ENCODE measurements around the gene ARSG.

ARSG gene

GRCh38 chr17:68302666-68303065 lies 11.4 kb downstream of the ARSG start:
- ChIA-PET CTCF (interaction anchor here (1.4 kb wide), 1 partner anchor 134 kb away, joined by 5 read pairs; no protein-coding TSS in a partner anchor), POLR2A (interaction anchor here (1.4 kb wide), 1 partner anchor 12 kb away, joined by 5 read pairs; the partner anchor contains the start of gene SLC16A6)
- no peak overlapping the region for H3K27ac ChIP-seq (ENCODE audit: extremely low read depth, low read depth, low read length)
- no peaks in the 10 kb centered on the region for H3K4me1 ChIP-seq (ENCODE audit: control insufficient read depth, insufficient read depth, low read length)
- no peaks in the 10 kb centered on the region for H3K36me3 ChIP-seq (ENCODE audit: control insufficient read depth in 2 of 2, insufficient read depth in 1 of 2, low read length in 2 of 2)
- H3K9me3 ChIP-seq (ENCODE audit: control insufficient read depth, insufficient read depth, low read depth, low read length), result no peaks in the 10 kb centered on the region
- TF ChIP-seq GLI4 (tag by site-specific recombination; IDR thresholded peaks at IDR 0.05) (no peak), ZNF211 (tag by site-specific recombination; IDR thresholded peaks at IDR 0.05; ENCODE audit: low read depth) (no peak), ZNF501 (tag by site-specific recombination; IDR thresholded peaks at IDR 0.05) (no peak)
- H3K4me3 ChIP-seq (ENCODE audit: low read depth, low read length), result no peak overlapping the region

GRCh38 chr17:68304706-68305105 lies 13.4 kb downstream of the ARSG start:
- no peaks in the 10 kb centered on the region for H3K36me3 ChIP-seq (ENCODE audit: control insufficient read depth in 2 of 2, insufficient read depth in 1 of 2, low read length in 2 of 2)
- no peaks in the 10 kb centered on the region for H3K4me1 ChIP-seq (ENCODE audit: control insufficient read depth, insufficient read depth, low read length)
- H3K9me3 ChIP-seq (ENCODE audit: control insufficient read depth, insufficient read depth, low read depth, low read length), result no peaks in the 10 kb centered on the region
- TF ChIP-seq ZNF121 (tag by site-specific recombination; IDR thresholded peaks at IDR 0.05), result 0 out of 2 replicates have a peak, but pooled peaks have one; percentile 30
- TF ChIP-seq ZBTB17 (tag by site-specific recombination; IDR thresholded peaks at IDR 0.05), result no peak
- ChIA-PET POLR2A (no interaction called here), CTCF (interaction anchor here (3.1 kb wide), 1 partner anchor 94 kb away, joined by 10 read pairs; no protein-coding TSS in a partner anchor)
- H3K27ac ChIP-seq (ENCODE audit: extremely low read depth, low read depth, low read length), result no peak overlapping the region
- no peak overlapping the region for H3K4me3 ChIP-seq (ENCODE audit: low read depth, low read length)

- Histone ChIP-seq H3K4me1 (ENCODE audit: control insufficient read depth, insufficient read depth, low read length) (no peaks in the 10 kb centered on the region), H3K27ac (ENCODE audit: extremely low read depth, low read depth, low read length) (no peak overlapping the region), H3K36me3 (ENCODE audit: control insufficient read depth in 2 of 2, insufficient read depth in 1 of 2, low read length in 2 of 2) (no peaks in the 10 kb centered on the region), H3K9me3 (ENCODE audit: control insufficient read depth, insufficient read depth, low read depth, low read length) (no peaks in the 10 kb centered on the region), H3K4me3 (ENCODE audit: low read depth, low read length) (no peak overlapping the region)
- ChIA-PET CTCF (interaction anchor here (3.1 kb wide), 1 partner anchor 94 kb away, joined by 10 read pairs; no protein-coding TSS in a partner anchor), POLR2A (no interaction called here)
- TF ChIP-seq ZNF121 (tag by site-specific recombination; IDR thresholded peaks at IDR 0.05), result no peak
- TF ChIP-seq ZSCAN23 (tag by site-specific recombination; IDR thresholded peaks at IDR 0.05), result no peak
- TF ChIP-seq ZXDB (tag by site-specific recombination; IDR thresholded peaks at IDR 0.05), result no peak
- TF ChIP-seq ZNF324 (tag by site-specific recombination; IDR thresholded peaks at IDR 0.05), result no peak
- no peak for TF ChIP-seq ZNF114 (tag by site-specific recombination; IDR thresholded peaks at IDR 0.05)
- TF ChIP-seq ZNF48 (tag by site-specific recombination; IDR thresholded peaks at IDR 0.05), result no peak
- no peak for TF ChIP-seq KLF8 (tag by site-specific recombination; IDR thresholded peaks at IDR 0.05)
- TF ChIP-seq ZNF692 (tag by site-specific recombination; IDR thresholded peaks at IDR 0.05), result no peak
- TF ChIP-seq ZNF585B (tag by site-specific recombination; IDR thresholded peaks at IDR 0.05), result no peak
- TF ChIP-seq ZNF600 (tag by site-specific recombination; IDR thresholded peaks at IDR 0.05), result no peak
- TF ChIP-seq ZNF701 (tag by site-specific recombination; IDR thresholded peaks at IDR 0.05), result no peak
- TF ChIP-seq OVOL3 (tag by site-specific recombination; IDR thresholded peaks at IDR 0.05), result no peak
- TF ChIP-seq SALL2 (tag by site-specific recombination; IDR thresholded peaks at IDR 0.05; ENCODE audit: borderline replicate concordance), result no peak
Observed at GRCh38 chr17:68305142-68305541, 13.8 kb downstream of the ARSG start.

- H3K4me1 ChIP-seq (ENCODE audit: control insufficient read depth, insufficient read depth, low read length), result no peaks in the 10 kb centered on the region
- no peak overlapping the region for H3K27ac ChIP-seq (ENCODE audit: extremely low read depth, low read depth, low read length)
- TF ChIP-seq ZNF19 (tag by site-specific recombination; IDR thresholded peaks at IDR 0.05; ENCODE audit: low read depth) (no peak), GFI1B (tag by site-specific recombination; IDR thresholded peaks at IDR 0.05) (no peak), ZBTB26 (tag by site-specific recombination; optimal IDR thresholded peaks at IDR 0.05) (no peak), EGR2 (tag by site-specific recombination; IDR thresholded peaks at IDR 0.05; ENCODE audit: low read depth) (no peak), ZBTB8A (tag by site-specific recombination; IDR thresholded peaks at IDR 0.05) (no peak), ZNF510 (tag by site-specific recombination; IDR thresholded peaks at IDR 0.05; ENCODE audit: insufficient replicate concordance) (no peak), IKZF3 (tag by site-specific recombination; IDR thresholded peaks at IDR 0.05) (no peak), ZNF785 (tag by site-specific recombination; IDR thresholded peaks at IDR 0.05) (no peak), ZNF792 (tag by site-specific recombination; IDR thresholded peaks at IDR 0.05) (no peak), SP3 (tag by site-specific recombination; IDR thresholded peaks at IDR 0.05) (no peak), ZNF146 (tag by site-specific recombination; IDR thresholded peaks at IDR 0.05) (no peak), ZNF114 (tag by site-specific recombination; IDR thresholded peaks at IDR 0.05) (no peak), ZNF366 (tag by site-specific recombination; conservative IDR thresholded peaks at IDR 0.05) (no peak), ZNF530 (tag by site-specific recombination; IDR thresholded peaks at IDR 0.05; ENCODE audit: low read depth) (no peak)
- no peaks in the 10 kb centered on the region for H3K36me3 ChIP-seq (ENCODE audit: control insufficient read depth in 2 of 2, insufficient read depth in 1 of 2, low read length in 2 of 2)
- POLR2A ChIA-PET, result no interaction called here
- CTCF ChIA-PET, result interaction anchor here (3.1 kb wide), 1 partner anchor 92 kb away, joined by 10 read pairs; no protein-coding TSS in a partner anchor
- no peaks in the 10 kb centered on the region for H3K9me3 ChIP-seq (ENCODE audit: control insufficient read depth, insufficient read depth, low read depth, low read length)
- no peak overlapping the region for H3K4me3 ChIP-seq (ENCODE audit: low read depth, low read length)
Observed at GRCh38 chr17:68306819-68307218, 15.5 kb downstream of the ARSG start.
